ENCODE measurements around the gene TOR1A.

TOR1A gene

DNA sequence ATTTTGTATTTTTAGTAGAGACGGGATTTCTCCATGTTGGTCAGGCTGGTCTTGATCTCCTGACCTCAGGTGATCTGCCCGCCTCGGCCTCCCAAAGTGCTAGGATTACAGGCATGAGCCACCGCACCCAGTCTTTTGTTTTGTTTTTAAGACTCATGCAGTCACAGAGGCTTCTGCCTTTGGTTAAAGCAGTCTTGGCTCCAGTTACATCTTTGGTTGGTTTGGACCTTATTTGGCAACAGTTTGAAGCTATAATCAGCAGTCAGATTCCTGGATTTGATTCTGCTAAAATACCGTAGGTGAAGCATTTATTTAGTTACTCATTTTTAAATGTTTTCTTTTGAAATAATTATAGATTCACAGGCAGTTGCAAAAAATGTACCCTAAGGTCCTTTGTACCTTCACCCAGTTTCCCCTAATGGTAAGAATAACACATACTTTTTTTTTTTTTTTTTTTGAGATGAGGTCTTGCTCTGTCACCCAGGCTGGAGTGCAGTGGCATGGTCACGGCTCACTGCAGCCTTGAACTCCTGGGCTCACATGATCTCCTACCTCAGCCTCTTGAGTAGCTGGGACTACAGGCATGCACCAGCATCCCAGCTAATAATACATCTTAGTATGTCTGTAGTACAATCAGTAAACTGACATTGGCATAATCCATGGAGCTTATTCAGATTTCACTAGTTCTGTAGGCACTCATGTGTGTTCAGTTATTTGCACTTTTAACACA lies 27.1 kb upstream of the TOR1A start:
- no peak overlapping the region for H3K27ac ChIP-seq (ENCODE audit: low read depth, low read length)
- 92% methylated on average over 5 of the region's 6 CpGs for WGBS
- H3K9me3 ChIP-seq (ENCODE audit: insufficient read depth, low read depth, low read length), result no peaks in the 10 kb centered on the region
- no peak overlapping the region for H3K4me3 ChIP-seq (ENCODE audit: low read length)
- no peaks in the 10 kb centered on the region for H3K27me3 ChIP-seq (ENCODE audit: insufficient read depth, low read length)
- H3K4me1 ChIP-seq (ENCODE audit: insufficient read depth, low read length), result no peaks in the 10 kb centered on the region
- H3K9ac ChIP-seq (ENCODE audit: low read depth, low read length), result no peak overlapping the region
- H3K36me3 ChIP-seq (ENCODE audit: insufficient read depth, low read length), result peaks cover 33% of the 10 kb centered on the region

DNA sequence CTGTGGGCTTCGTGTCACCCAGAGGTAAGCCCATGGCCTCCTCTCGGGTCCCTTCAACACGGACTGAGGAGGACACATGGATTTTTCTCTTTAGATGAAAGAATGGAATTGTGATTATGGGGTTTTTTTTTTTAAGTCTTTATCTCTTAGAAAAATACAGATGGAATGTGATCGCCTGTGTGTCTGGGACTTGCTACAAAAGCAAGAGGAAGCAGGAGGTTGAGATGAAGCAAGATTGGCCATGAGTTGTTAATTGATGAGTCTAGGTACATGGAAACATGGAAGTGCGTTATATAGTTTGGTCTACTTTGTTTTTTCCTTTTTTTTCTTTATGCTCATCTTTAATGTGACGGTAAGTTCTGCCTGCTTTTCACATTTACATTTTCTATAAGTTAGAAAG lies 26.0 kb upstream of the TOR1A start:
- H3K4me1 ChIP-seq (ENCODE audit: insufficient read depth, low read length), result no peaks in the 10 kb centered on the region
- H3K27me3 ChIP-seq (ENCODE audit: insufficient read depth, low read length), result no peaks in the 10 kb centered on the region
- H3K4me3 ChIP-seq (ENCODE audit: low read length), result no peak overlapping the region
- H3K36me3 ChIP-seq (ENCODE audit: insufficient read depth, low read length), result peaks cover 30% of the 10 kb centered on the region
- no peak overlapping the region for H3K9ac ChIP-seq (ENCODE audit: low read depth, low read length)
- no peak overlapping the region for H3K27ac ChIP-seq (ENCODE audit: low read depth, low read length)
- WGBS, result 96% methylated on average over 6 of the region's 6 CpGs
- no peaks in the 10 kb centered on the region for H3K9me3 ChIP-seq (ENCODE audit: insufficient read depth, low read depth, low read length)

DNA sequence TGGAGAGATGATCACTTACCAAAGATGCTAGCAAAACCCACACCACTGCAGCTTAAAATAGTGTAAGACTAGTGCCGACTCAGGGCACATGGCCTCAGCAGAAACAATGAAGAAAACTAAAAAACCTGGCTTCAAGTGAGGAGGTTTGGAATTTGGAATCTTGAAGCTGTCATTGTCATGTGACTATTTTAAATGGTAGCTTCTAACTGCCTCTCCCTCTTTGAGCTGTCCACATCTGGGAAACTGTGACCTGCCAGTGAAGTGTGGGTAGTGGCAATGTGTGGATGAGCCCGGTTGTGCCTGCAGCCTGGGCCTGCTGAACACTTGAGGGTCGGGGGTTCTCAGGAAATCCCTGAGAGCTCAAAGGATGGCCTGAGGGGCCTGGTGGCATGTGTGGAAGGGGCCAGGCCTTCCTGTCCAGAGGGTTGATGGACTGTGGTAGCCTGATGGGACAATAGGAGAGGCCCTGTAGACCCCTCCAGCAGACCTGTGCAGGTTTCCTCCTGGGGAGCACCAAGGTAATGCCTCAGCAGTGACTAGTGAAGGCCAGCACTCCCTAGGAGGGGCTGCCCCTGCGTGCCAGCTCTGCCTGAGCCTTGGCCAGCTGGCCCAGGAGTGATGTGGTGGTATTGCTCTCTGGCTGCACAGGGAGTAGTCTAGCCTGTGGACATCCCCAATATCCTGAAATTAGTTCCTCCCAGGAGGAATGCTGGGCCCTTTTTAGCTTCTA lies 24.9 kb upstream of the TOR1A start:
- Histone ChIP-seq H3K4me3 (ENCODE audit: low read length) (no peak overlapping the region), H3K9ac (ENCODE audit: low read depth, low read length) (peak overlapping the region; percentile 14; the same call in 1 of the 2 replicates), H3K27ac (ENCODE audit: low read depth, low read length) (no peak overlapping the region), H3K36me3 (ENCODE audit: insufficient read depth, low read length) (peaks cover 20% of the 10 kb centered on the region), H3K9me3 (ENCODE audit: insufficient read depth, low read depth, low read length) (no peaks in the 10 kb centered on the region), H3K4me1 (ENCODE audit: insufficient read depth, low read length) (no peaks in the 10 kb centered on the region), H3K27me3 (ENCODE audit: insufficient read depth, low read length) (no peaks in the 10 kb centered on the region)
- 91% methylated on average over 4 of the region's 4 CpGs for WGBS

DNA sequence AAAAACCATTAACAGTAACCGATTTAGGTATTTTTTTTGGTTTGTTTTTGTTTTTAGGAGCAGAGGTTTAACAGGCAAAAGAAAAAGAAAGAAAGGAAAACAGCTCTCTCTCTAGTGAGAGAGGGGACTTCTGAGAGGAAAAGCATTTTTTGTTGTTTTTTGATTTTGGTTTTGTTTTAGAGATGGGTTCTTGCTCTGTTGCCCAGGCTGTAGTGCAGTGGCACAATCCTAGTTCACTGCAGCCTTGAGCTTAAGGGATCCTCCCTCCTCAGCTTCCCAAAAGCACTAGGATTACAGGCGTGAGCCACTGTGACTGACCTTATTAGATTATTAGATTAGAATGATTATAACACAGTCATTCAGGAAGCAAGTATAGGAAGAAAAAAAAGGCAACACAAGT lies 21.4 kb upstream of the TOR1A start:
- Histone ChIP-seq H3K36me3 (ENCODE audit: insufficient read depth, low read length) (0 out of 2 replicates have a peak, but pooled peaks cover 3% of the 10 kb centered on the region), H3K27me3 (ENCODE audit: insufficient read depth, low read length) (no peaks in the 10 kb centered on the region), H3K27ac (ENCODE audit: low read depth, low read length) (no peak overlapping the region), H3K4me3 (ENCODE audit: low read length) (no peak overlapping the region), H3K4me1 (ENCODE audit: insufficient read depth, low read length) (no peaks in the 10 kb centered on the region), H3K9ac (ENCODE audit: low read depth, low read length) (no peak overlapping the region), H3K9me3 (ENCODE audit: insufficient read depth, low read depth, low read length) (no peaks in the 10 kb centered on the region)
- WGBS, result 100% methylated on average over 1 of the region's 2 CpGs

DNA sequence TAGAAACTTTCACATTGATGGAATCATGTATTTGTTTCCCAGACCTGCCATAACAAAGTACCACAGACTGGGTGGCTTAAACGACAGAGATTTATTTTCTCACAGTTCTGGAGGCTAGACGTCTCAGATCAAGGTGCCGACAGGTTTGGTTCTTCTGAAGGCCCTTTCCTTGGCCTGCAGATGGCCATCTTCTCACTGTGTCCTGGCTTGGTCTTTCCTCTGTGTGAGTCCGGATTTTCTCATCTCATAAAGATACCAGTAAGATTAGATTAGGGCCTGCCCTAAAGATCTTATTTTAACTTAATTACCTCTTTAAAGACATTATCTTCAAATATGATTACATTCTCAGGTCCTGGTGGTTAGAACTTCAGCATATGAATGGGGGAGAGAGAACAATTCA lies 17.1 kb upstream of the TOR1A start:
- no peaks in the 10 kb centered on the region for H3K9me3 ChIP-seq (ENCODE audit: insufficient read depth, low read depth, low read length)
- peaks cover 12% of the 10 kb centered on the region for H3K4me1 ChIP-seq (ENCODE audit: insufficient read depth, low read length)
- no peak overlapping the region for H3K4me3 ChIP-seq (ENCODE audit: low read length)
- H3K9ac ChIP-seq (ENCODE audit: low read depth, low read length), result no peak overlapping the region
- H3K27ac ChIP-seq (ENCODE audit: low read depth, low read length), result no peak overlapping the region
- H3K36me3 ChIP-seq (ENCODE audit: insufficient read depth, low read length), result no peaks in the 10 kb centered on the region
- WGBS, result 86% methylated on average over 4 of the region's 4 CpGs
- H3K27me3 ChIP-seq (ENCODE audit: insufficient read depth, low read length), result no peaks in the 10 kb centered on the region

DNA sequence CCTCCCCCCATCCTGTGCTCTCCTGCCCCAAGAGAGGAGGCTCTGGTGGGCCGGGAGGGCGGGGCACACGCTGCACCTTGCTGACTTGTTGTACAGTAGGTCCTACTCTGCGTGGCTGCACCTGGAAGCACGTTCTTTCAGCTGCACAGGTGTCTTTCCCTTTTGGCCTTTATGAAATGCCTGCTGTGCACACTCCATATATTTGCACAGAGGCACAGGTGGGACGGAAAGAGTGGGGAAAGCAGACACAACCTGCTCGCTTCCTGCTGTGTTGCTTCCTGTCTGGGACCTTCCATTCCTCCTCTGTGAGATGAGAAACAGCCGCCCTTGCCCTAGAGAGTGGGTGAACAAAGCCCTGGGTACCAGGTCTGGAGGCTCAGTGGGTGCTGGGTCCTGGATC lies 16.1 kb upstream of the TOR1A start:
- H3K4me3 ChIP-seq (ENCODE audit: low read length), result no peak overlapping the region
- no peak overlapping the region for H3K27ac ChIP-seq (ENCODE audit: low read depth, low read length)
- H3K4me1 ChIP-seq (ENCODE audit: insufficient read depth, low read length), result peaks cover 12% of the 10 kb centered on the region
- H3K9ac ChIP-seq (ENCODE audit: low read depth, low read length), result no peak overlapping the region
- no peaks in the 10 kb centered on the region for H3K36me3 ChIP-seq (ENCODE audit: insufficient read depth, low read length)
- H3K27me3 ChIP-seq (ENCODE audit: insufficient read depth, low read length), result no peaks in the 10 kb centered on the region
- H3K9me3 ChIP-seq (ENCODE audit: insufficient read depth, low read depth, low read length), result no peaks in the 10 kb centered on the region
- 89% methylated on average over 8 of the region's 8 CpGs for WGBS

DNA sequence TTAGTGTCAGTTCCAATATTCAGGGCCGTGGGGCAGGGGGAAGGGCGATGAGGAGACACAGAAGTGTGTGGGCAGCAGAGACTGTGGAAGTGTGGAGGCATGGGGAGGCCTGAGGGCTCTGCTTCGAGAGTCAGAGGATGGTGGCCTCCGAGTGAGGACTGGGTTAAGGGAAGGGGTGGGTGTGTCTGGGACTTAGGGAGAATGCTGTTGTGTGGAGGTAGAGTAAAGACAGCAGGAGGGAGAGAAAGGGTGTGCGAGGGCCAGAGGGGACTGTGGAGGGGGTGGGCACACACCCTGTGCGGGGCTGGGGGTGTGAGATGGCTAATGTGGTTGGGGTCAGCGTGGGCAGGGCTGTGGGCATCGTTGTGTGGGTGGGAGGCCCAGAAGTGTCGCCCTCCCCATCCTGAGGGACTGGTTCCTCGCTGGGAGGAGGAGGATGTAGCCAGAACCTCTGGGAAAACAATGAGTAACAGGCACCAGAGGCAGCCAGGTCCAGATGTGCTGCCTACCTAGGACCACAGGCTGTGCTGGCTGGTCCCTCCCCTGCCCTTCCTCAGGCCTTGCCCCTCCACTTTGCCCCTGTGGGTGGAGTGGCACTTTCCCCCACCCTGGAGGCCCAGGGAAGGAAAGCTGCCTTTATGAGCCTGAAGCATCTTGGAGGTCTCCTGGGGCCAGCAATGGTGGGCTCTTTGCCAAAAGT lies 15.5 kb upstream of the TOR1A start:
- Histone ChIP-seq H3K27me3 (ENCODE audit: insufficient read depth, low read length) (no peaks in the 10 kb centered on the region), H3K9me3 (ENCODE audit: insufficient read depth, low read depth, low read length) (no peaks in the 10 kb centered on the region), H3K4me1 (ENCODE audit: insufficient read depth, low read length) (peaks cover 12% of the 10 kb centered on the region), H3K9ac (ENCODE audit: low read depth, low read length) (no peak overlapping the region), H3K4me3 (ENCODE audit: low read length) (no peak overlapping the region), H3K27ac (ENCODE audit: low read depth, low read length) (no peak overlapping the region), H3K36me3 (ENCODE audit: insufficient read depth, low read length) (no peaks in the 10 kb centered on the region)
- 73% methylated on average over 10 of the region's 10 CpGs for WGBS

DNA sequence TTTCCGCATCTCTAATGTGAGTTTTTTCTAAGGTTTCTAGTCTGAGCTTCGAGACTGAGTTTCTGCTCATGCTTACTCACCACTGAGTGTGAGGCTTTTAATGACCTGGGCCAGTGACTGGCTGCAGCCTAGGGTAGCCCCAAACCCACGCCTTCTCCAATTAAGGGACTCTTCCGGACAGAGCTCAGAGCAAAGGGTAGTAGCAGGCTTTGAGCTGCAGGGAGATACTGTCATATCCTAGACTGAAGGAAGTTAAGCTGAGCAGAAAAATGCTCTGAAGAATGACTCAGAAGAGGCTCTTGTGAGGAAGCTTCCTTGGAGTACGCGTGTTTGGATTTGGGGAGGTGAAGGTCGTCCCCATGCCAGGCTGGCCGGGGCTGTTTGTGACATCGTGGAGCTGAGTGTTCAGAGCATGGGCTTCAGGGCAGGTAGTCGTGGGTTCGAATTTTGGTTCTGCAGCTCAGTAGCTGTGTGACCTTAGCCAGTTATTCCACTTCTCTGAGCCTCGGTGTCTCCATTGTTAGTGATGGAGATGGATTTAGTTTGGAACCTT lies 14.8 kb upstream of the TOR1A start:
- 85% methylated on average over 12 of the region's 12 CpGs for WGBS
- no peak overlapping the region for H3K9ac ChIP-seq (ENCODE audit: low read depth, low read length)

DNA sequence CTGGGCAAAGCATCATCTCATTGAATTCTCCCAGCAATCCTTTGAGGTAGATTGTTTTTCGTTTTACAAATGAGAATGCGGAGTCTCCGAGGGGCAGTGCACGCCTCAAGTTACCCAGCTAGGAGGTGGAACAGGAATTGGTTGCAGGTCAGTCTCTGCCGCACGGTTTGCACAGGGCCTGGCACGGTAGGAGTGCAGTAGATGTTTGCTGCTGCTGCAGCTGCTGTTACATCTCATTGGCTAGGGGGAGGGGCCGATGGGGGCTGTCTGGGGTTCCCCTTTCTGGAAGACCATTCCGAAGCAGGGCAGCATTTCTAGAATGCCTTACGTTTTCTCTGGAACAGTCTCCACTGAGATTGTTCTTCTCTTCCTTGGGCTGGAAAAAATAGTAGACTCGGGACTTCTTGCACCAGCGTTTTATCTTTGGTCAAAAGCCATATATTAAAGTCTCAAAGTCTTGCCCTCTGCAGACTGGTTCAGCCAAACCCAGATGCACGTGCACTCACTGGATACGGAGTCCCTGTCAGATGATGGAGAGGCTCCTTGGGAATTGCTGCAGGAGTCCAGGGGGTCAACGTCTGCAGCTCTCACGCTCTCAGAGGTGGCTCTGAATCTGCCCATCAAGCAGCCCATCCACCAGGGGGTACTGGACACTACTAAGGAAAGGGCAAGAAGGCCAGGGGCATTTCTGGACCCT lies 12.5 kb upstream of the TOR1A start:
- WGBS, result 64% methylated on average over 16 of the region's 16 CpGs
- H3K4me1 ChIP-seq (ENCODE audit: insufficient read depth, low read length), result peaks cover 12% of the 10 kb centered on the region
- no peak overlapping the region for H3K27ac ChIP-seq (ENCODE audit: low read depth, low read length)
- H3K9me3 ChIP-seq (ENCODE audit: insufficient read depth, low read depth, low read length), result no peaks in the 10 kb centered on the region
- H3K9ac ChIP-seq (ENCODE audit: low read depth, low read length), result no peak overlapping the region; the same call in 1 of the 2 replicates
- H3K36me3 ChIP-seq (ENCODE audit: insufficient read depth, low read length), result peaks cover 19% of the 10 kb centered on the region
- no peaks in the 10 kb centered on the region for H3K27me3 ChIP-seq (ENCODE audit: insufficient read depth, low read length)
- peak overlapping the region; percentile 85 for H3K4me3 ChIP-seq (ENCODE audit: low read length)

More for the DNA sequence above, 14.8 kb upstream of the TOR1A start:
- Histone ChIP-seq H3K4me3 (ENCODE audit: low read length) (no peak overlapping the region), H3K27ac (ENCODE audit: low read depth, low read length) (no peak overlapping the region), H3K27me3 (ENCODE audit: insufficient read depth, low read length) (no peaks in the 10 kb centered on the region), H3K9me3 (ENCODE audit: insufficient read depth, low read depth, low read length) (no peaks in the 10 kb centered on the region), H3K4me1 (ENCODE audit: insufficient read depth, low read length) (peaks cover 12% of the 10 kb centered on the region), H3K36me3 (ENCODE audit: insufficient read depth, low read length) (no peaks in the 10 kb centered on the region)

DNA sequence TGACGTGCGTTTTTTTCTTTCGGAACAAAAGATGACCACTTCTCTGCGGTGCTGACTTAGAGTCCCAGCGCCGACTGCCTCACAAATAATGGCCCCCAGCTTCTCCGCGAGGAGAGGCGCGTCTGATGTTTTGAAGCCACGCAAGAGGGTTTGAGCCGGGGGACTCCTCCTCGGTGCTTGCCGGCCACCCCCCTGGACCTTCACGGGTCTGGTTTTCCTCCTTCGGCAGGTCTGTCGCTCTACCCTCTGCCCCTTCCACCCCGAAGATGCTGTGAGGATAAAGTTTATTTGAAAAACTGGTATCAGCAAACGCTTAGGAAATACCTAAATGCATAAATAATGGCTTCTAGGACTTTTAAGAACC lies 11.9 kb upstream of the TOR1A start:
- Histone ChIP-seq H3K27me3 (ENCODE audit: insufficient read depth, low read length) (no peaks in the 10 kb centered on the region), H3K27ac (ENCODE audit: low read depth, low read length) (no peak overlapping the region; the same call in 1 of the 2 replicates), H3K9me3 (ENCODE audit: insufficient read depth, low read depth, low read length) (no peaks in the 10 kb centered on the region), H3K36me3 (ENCODE audit: insufficient read depth, low read length) (peaks cover 25% of the 10 kb centered on the region), H3K4me1 (ENCODE audit: insufficient read depth, low read length) (peaks cover 12% of the 10 kb centered on the region), H3K4me3 (ENCODE audit: low read length) (peak overlapping the region; percentile 85), H3K9ac (ENCODE audit: low read depth, low read length) (peak overlapping the region; percentile 67)
- 3% methylated on average over 17 of the region's 19 CpGs for WGBS

Data from HUES64 (cell line).